Activated CD8-positive, alpha-beta memory T cell treated with anti-CD3 and anti-CD28 coated beads, Interleukin-2, amount 10 ng/mL, durations not matched to agents 7 days and 5 days (primary cell): ENCODE data around the gene RBP3. TPM values are rescaled to one million over a fixed set of nuclear protein-coding genes. Genes with fewer than 3 reads are reported as not detected.

ENCODE experiments used
- ATAC-seq: fragments of 150-1000 bp; cut with Tn5 transposase; one replicate; pipeline ENCODE4 v1.10.0; 2021; ENCODE audit warnings: moderate library complexity
- CTCF ChIA-PET: fragments of 350-600 bp; sonication (Branson Sonifier 250); formaldehyde crosslinking; loops from one replicate; lab custom pipeline; 2021; ENCODE audit warnings: antibody characterized with exemption; lab: Charles Lee
- DNase-seq: peaks from one replicate; pipeline ENCODE4 v3.0.0-alpha.2; 2020
- H3K27ac Mint-ChIP-seq: one replicate; pipeline ENCODE4 v1.8.0; 2021; ENCODE audit warnings: mild to moderate bottlenecking, mixed read lengths
- H3K27me3 Mint-ChIP-seq: one replicate; pipeline ENCODE4 v1.8.0; 2021; ENCODE audit warnings: mixed read lengths
- H3K36me3 Mint-ChIP-seq: one replicate; pipeline ENCODE4 v1.8.0; 2021; ENCODE audit warnings: mild to moderate bottlenecking, mixed read lengths
- H3K4me1 Mint-ChIP-seq: one replicate; pipeline ENCODE4 v1.8.0; 2021; ENCODE audit warnings: mixed read lengths
- H3K4me3 Mint-ChIP-seq: one replicate; pipeline ENCODE4 v1.8.0; 2021; ENCODE audit warnings: mild to moderate bottlenecking, moderate library complexity, mixed read lengths
- H3K9me3 Mint-ChIP-seq: one replicate; pipeline ENCODE4 v1.8.0; 2022; ENCODE audit warnings: low read depth, mixed read lengths
- total RNA-seq, 2 experiments: library from RNA; stranded (reverse); gene quantifications; one replicate each; pipeline ENCODE4 v1.2.3, GENCODE V29; 2021

RBP3 gene
- total RNA-seq, 2 experiments from 2014 or later = not detected

GRCh38 chr10:47322300-47323061 is 25.7 kb upstream of the RBP3 start, which contains the start of gene GDF2:
Gene GDF2 (plus strand): TSS chr10:47322454. CDS start chr10:47322669, 215 bp downstream.
- ATAC-seq (no peak), DNase-seq (no peak)
- Mint-ChIP-seq H3K9me3 (no peaks in the 10 kb centered on the region), H3K4me1 (no peaks in the 10 kb centered on the region), H3K27me3 (peaks cover 4% of the 10 kb centered on the region), H3K36me3 (no peaks in the 10 kb centered on the region), H3K4me3 (no peak within 1 kb of the TSS), H3K27ac (no peak within 1 kb of the TSS)
- CTCF ChIA-PET = interaction anchor here (0.7 to 1.6 kb wide), 3 partner anchors 11 to 288 kb away, joined by 3 to 4 read pairs (median 3); no protein-coding TSS in a partner anchor

GRCh38 chr10:47323087-47323486 is 25.1 kb upstream of the RBP3 start:
- ATAC-seq (no peak), DNase-seq (no peak)
- Mint-ChIP-seq H3K4me1 (no peaks in the 10 kb centered on the region), H3K36me3 (no peaks in the 10 kb centered on the region), H3K9me3 (no peaks in the 10 kb centered on the region), H3K4me3 (no peak overlapping the region), H3K27ac (no peak overlapping the region), H3K27me3 (peaks cover 4% of the 10 kb centered on the region)
- CTCF ChIA-PET = interaction anchor here (0.7 to 1.6 kb wide), 4 partner anchors 10 to 289 kb away, joined by 3 to 4 read pairs (median 4); no protein-coding TSS in a partner anchor

- Mint-ChIP-seq H3K9me3 (no peaks in the 10 kb centered on the region), H3K4me1 (no peaks in the 10 kb centered on the region), H3K36me3 (no peaks in the 10 kb centered on the region), H3K4me3 (no peak overlapping the region), H3K27me3 (peaks cover 4% of the 10 kb centered on the region), H3K27ac (no peak overlapping the region)
- no peak for DNase-seq
- ATAC-seq = no peak
- CTCF ChIA-PET = interaction anchor here (1.5 to 2.9 kb wide), 4 partner anchors 11 to 276 kb away, joined by 3 to 8 read pairs (median 4); no protein-coding TSS in a partner anchor
Measured at GRCh38 chr10:47323636-47324296, 24.4 kb upstream of the RBP3 start.

GRCh38 chr10:47325303-47326291 is 22.6 kb upstream of the RBP3 start:
- Mint-ChIP-seq H3K9me3 (no peaks in the 10 kb centered on the region), H3K36me3 (no peaks in the 10 kb centered on the region), H3K27ac (no peak overlapping the region), H3K27me3 (peaks cover 4% of the 10 kb centered on the region), H3K4me1 (no peaks in the 10 kb centered on the region), H3K4me3 (no peak overlapping the region)
- DNase-seq (no peak), ATAC-seq (no peak)
- CTCF ChIA-PET = interaction anchor here (2.9 kb wide), 1 partner anchor 15 kb away, joined by 8 read pairs; no protein-coding TSS in a partner anchor

GRCh38 chr10:47326306-47326926 is 21.7 kb upstream of the RBP3 start:
- H3K4me1 Mint-ChIP-seq = no peaks in the 10 kb centered on the region
- no peaks in the 10 kb centered on the region for H3K27me3 Mint-ChIP-seq
- CTCF ChIA-PET = interaction anchor here (2.9 kb wide), 1 partner anchor 14 kb away, joined by 8 read pairs; no protein-coding TSS in a partner anchor
- no peak overlapping the region for H3K4me3 Mint-ChIP-seq
- DNase-seq = no peak
- H3K36me3 Mint-ChIP-seq = no peaks in the 10 kb centered on the region
- H3K9me3 Mint-ChIP-seq = no peaks in the 10 kb centered on the region
- H3K27ac Mint-ChIP-seq = no peak overlapping the region
- no peak for ATAC-seq

- no peaks in the 10 kb centered on the region for H3K36me3 Mint-ChIP-seq
- H3K27me3 Mint-ChIP-seq = no peaks in the 10 kb centered on the region
- H3K27ac Mint-ChIP-seq = no peak overlapping the region
- CTCF ChIA-PET = no interaction called here
- DNase-seq (no peak), ATAC-seq (no peak)
- H3K4me1 Mint-ChIP-seq = no peaks in the 10 kb centered on the region
- no peaks in the 10 kb centered on the region for H3K9me3 Mint-ChIP-seq
- no peak overlapping the region for H3K4me3 Mint-ChIP-seq
Measured at GRCh38 chr10:47326927-47327330, 21.2 kb upstream of the RBP3 start.

- H3K9me3 Mint-ChIP-seq = no peaks in the 10 kb centered on the region
- DNase-seq (no peak), ATAC-seq (no peak)
- H3K27ac Mint-ChIP-seq = no peak overlapping the region
- no peak overlapping the region for H3K4me3 Mint-ChIP-seq
- no peaks in the 10 kb centered on the region for H3K36me3 Mint-ChIP-seq
- H3K27me3 Mint-ChIP-seq = peaks cover 4% of the 10 kb centered on the region
- CTCF ChIA-PET = no interaction called here
- H3K4me1 Mint-ChIP-seq = no peaks in the 10 kb centered on the region
Measured at GRCh38 chr10:47329855-47330254, 18.3 kb upstream of the RBP3 start.

GRCh38 chr10:47330366-47330765 is 17.8 kb upstream of the RBP3 start:
- Mint-ChIP-seq H3K4me1 (no peaks in the 10 kb centered on the region), H3K9me3 (no peaks in the 10 kb centered on the region), H3K27me3 (peaks cover 4% of the 10 kb centered on the region), H3K36me3 (no peaks in the 10 kb centered on the region), H3K4me3 (no peak overlapping the region), H3K27ac (no peak overlapping the region)
- CTCF ChIA-PET = no interaction called here
- no peak for ATAC-seq
- DNase-seq = no peak

- Mint-ChIP-seq H3K4me3 (no peak overlapping the region), H3K36me3 (no peaks in the 10 kb centered on the region), H3K4me1 (no peaks in the 10 kb centered on the region), H3K27me3 (peaks cover 6% of the 10 kb centered on the region), H3K27ac (no peak overlapping the region), H3K9me3 (no peaks in the 10 kb centered on the region)
- ATAC-seq = no peak
- CTCF ChIA-PET = no interaction called here
- DNase-seq = no peak
Measured at GRCh38 chr10:47330804-47331203, 17.4 kb upstream of the RBP3 start.

- H3K36me3 Mint-ChIP-seq = no peaks in the 10 kb centered on the region
- ATAC-seq = no peak
- H3K4me1 Mint-ChIP-seq = no peaks in the 10 kb centered on the region
- no peaks in the 10 kb centered on the region for H3K9me3 Mint-ChIP-seq
- DNase-seq = no peak
- H3K27ac Mint-ChIP-seq = no peak overlapping the region
- no peak overlapping the region for H3K4me3 Mint-ChIP-seq
- CTCF ChIA-PET = no interaction called here
- peaks cover 10% of the 10 kb centered on the region for H3K27me3 Mint-ChIP-seq
Measured at GRCh38 chr10:47331491-47331890, 16.7 kb upstream of the RBP3 start.

GRCh38 chr10:47331954-47332353 is 16.2 kb upstream of the RBP3 start:
- CTCF ChIA-PET = interaction anchor here (0.8 kb wide), 1 partner anchor 19 kb away, joined by 3 read pairs; no protein-coding TSS in a partner anchor
- H3K4me1 Mint-ChIP-seq = no peaks in the 10 kb centered on the region

GRCh38 chr10:47332371-47332770 is 15.8 kb upstream of the RBP3 start:
- CTCF ChIA-PET = interaction anchor here (0.8 to 1.6 kb wide), 2 partner anchors 19 to 21 kb away, joined by 3 to 4 read pairs; no protein-coding TSS in a partner anchor
- no peaks in the 10 kb centered on the region for H3K9me3 Mint-ChIP-seq
- ATAC-seq = no peak
- no peak overlapping the region for H3K4me3 Mint-ChIP-seq
- DNase-seq = no peak
- peaks cover 17% of the 10 kb centered on the region for H3K27me3 Mint-ChIP-seq
- H3K27ac Mint-ChIP-seq = no peak overlapping the region
- H3K36me3 Mint-ChIP-seq = no peaks in the 10 kb centered on the region
- H3K4me1 Mint-ChIP-seq = no peaks in the 10 kb centered on the region

More at GRCh38 chr10:47331954-47332353, 16.2 kb upstream of the RBP3 start:
- no peak for DNase-seq
- Mint-ChIP-seq H3K36me3 (no peaks in the 10 kb centered on the region), H3K27me3 (peaks cover 13% of the 10 kb centered on the region), H3K27ac (no peak overlapping the region), H3K9me3 (no peaks in the 10 kb centered on the region), H3K4me3 (no peak overlapping the region)
- no peak for ATAC-seq
